HG03460 (cell line): ENCODE data around the gene FLVCR1.
"Not testable (repeated sequence)": the region's sequence is repeated elsewhere in the genome, so short reads cannot be mapped to it uniquely, and the experiment has no call there.

Experiments
- ATAC-seq: cut with Tn5 transposase; IDR thresholded peaks from one replicate; pipeline ENCODE4 v1.9.1; 2021; ENCODE audit not compliant: unreplicated experiment

Gene FLVCR1

GRCh38 chr1:212857992-212858460, at the start of gene FLVCR1:
TSS of gene FLVCR1 (plus strand) at chr1:212858275. CDS start at chr1:212858453, 178 bp downstream.
- peak; percentile 96 for ATAC-seq

- ATAC-seq: no peak
Observed at GRCh38 chr1:212814537-212815334, 43.3 kb upstream of the FLVCR1 start.

GRCh38 chr1:212816567-212817278, 41.4 kb upstream of the FLVCR1 start:
- no peak for ATAC-seq

- ATAC-seq: peak; percentile 76
Observed at GRCh38 chr1:212819726-212820125, 38.3 kb upstream of the FLVCR1 start.

- ATAC-seq: no peak
Observed at GRCh38 chr1:212820969-212821368, 37.1 kb upstream of the FLVCR1 start.

GRCh38 chr1:212822956-212823355, 35.1 kb upstream of the FLVCR1 start:
- no peak for ATAC-seq

- no peak for ATAC-seq
Observed at GRCh38 chr1:212824201-212824600, 33.9 kb upstream of the FLVCR1 start.

GRCh38 chr1:212825798-212826452, 32.1 kb upstream of the FLVCR1 start:
- no peak for ATAC-seq

- ATAC-seq: no peak
Observed at GRCh38 chr1:212827171-212827776, 30.8 kb upstream of the FLVCR1 start.

GRCh38 chr1:212827831-212828278, 30.2 kb upstream of the FLVCR1 start:
- no peak for ATAC-seq

- no peak for ATAC-seq
Observed at GRCh38 chr1:212828395-212828794, 29.7 kb upstream of the FLVCR1 start.

- peak; percentile 84 for ATAC-seq
Observed at GRCh38 chr1:212833211-212834207, 24.6 kb upstream of the FLVCR1 start.

GRCh38 chr1:212838145-212838544, 19.9 kb upstream of the FLVCR1 start:
- no peak for ATAC-seq

GRCh38 chr1:212844521-212844920, 13.6 kb upstream of the FLVCR1 start:
- ATAC-seq: not testable (repeated sequence)

GRCh38 chr1:212847549-212847948, 10.5 kb upstream of the FLVCR1 start, which contains the start of gene SPATA45:
TSS of gene SPATA45 (minus strand) at chr1:212847649. CDS start at chr1:212836149, 11,500 bp downstream.
- ATAC-seq: no peak

GRCh38 chr1:212852105-212852688, 5.9 kb upstream of the FLVCR1 start:
- ATAC-seq: no peak

GRCh38 chr1:212853658-212854057, 4.4 kb upstream of the FLVCR1 start:
- no peak for ATAC-seq

GRCh38 chr1:212856755-212857154, 1.3 kb upstream of the FLVCR1 start:
- no peak for ATAC-seq
